Measurements from ENCODE around the gene LYZL2.
"Not testable (repeated sequence)": the region's sequence is repeated elsewhere in the genome, so short reads cannot be mapped to it uniquely, and the experiment has no call there.

LYZL2 gene

GRCh38 chr10:30630571-30630970 is 1.0 kb upstream of the LYZL2 start:
- no peaks in the 10 kb centered on the region for H3K36me3 ChIP-seq (ENCODE audit: control insufficient read depth, insufficient read depth, low read length)
- no peak overlapping the region for H3K4me3 ChIP-seq (ENCODE audit: low read depth, low read length)
- no peaks in the 10 kb centered on the region for H3K4me1 ChIP-seq (ENCODE audit: control insufficient read depth, insufficient read depth, low read length)
- no peaks in the 10 kb centered on the region for H3K9me3 ChIP-seq (ENCODE audit: control insufficient read depth, insufficient read depth, low read length)
- no peaks in the 10 kb centered on the region for H3K27me3 ChIP-seq (ENCODE audit: control insufficient read depth, insufficient read depth, low read length)
- H3K9ac ChIP-seq (ENCODE audit: low read depth, low read length) = no peak overlapping the region

GRCh38 chr10:30628576-30628975 is 977 bp downstream of the LYZL2 start:
- not testable (repeated sequence) for H3K9ac ChIP-seq (ENCODE audit: low read depth, low read length); H3K36me3 ChIP-seq (ENCODE audit: control insufficient read depth, insufficient read depth, low read length); H3K27me3 ChIP-seq (ENCODE audit: control insufficient read depth, insufficient read depth, low read length); H3K9me3 ChIP-seq (ENCODE audit: control insufficient read depth, insufficient read depth, low read length); H3K4me3 ChIP-seq (ENCODE audit: low read depth, low read length); H3K4me1 ChIP-seq (ENCODE audit: control insufficient read depth, insufficient read depth, low read length)

- H3K27me3 ChIP-seq (ENCODE audit: control insufficient read depth, insufficient read depth, low read length); H3K4me3 ChIP-seq (ENCODE audit: low read depth, low read length); H3K4me1 ChIP-seq (ENCODE audit: control insufficient read depth, insufficient read depth, low read length); H3K36me3 ChIP-seq (ENCODE audit: control insufficient read depth, insufficient read depth, low read length); H3K9me3 ChIP-seq (ENCODE audit: control insufficient read depth, insufficient read depth, low read length); H3K9ac ChIP-seq (ENCODE audit: low read depth, low read length): not testable (repeated sequence)
Measured at GRCh38 chr10:30626837-30627236, 2.7 kb downstream of the LYZL2 start.

- H3K9me3 ChIP-seq (ENCODE audit: control insufficient read depth, insufficient read depth, low read length); H3K27me3 ChIP-seq (ENCODE audit: control insufficient read depth, insufficient read depth, low read length); H3K4me1 ChIP-seq (ENCODE audit: control insufficient read depth, insufficient read depth, low read length); H3K4me3 ChIP-seq (ENCODE audit: low read depth, low read length); H3K36me3 ChIP-seq (ENCODE audit: control insufficient read depth, insufficient read depth, low read length); H3K9ac ChIP-seq (ENCODE audit: low read depth, low read length): not testable (repeated sequence)
Measured at GRCh38 chr10:30626196-30626595, 3.4 kb downstream of the LYZL2 start.

GRCh38 chr10:30625080-30625479 is 4.5 kb downstream of the LYZL2 start:
- no peak overlapping the region for H3K9ac ChIP-seq (ENCODE audit: low read depth, low read length)
- no peaks in the 10 kb centered on the region for H3K36me3 ChIP-seq (ENCODE audit: control insufficient read depth, insufficient read depth, low read length)
- no peak overlapping the region for H3K4me3 ChIP-seq (ENCODE audit: low read depth, low read length)
- no peaks in the 10 kb centered on the region for H3K27me3 ChIP-seq (ENCODE audit: control insufficient read depth, insufficient read depth, low read length)
- H3K9me3 ChIP-seq (ENCODE audit: control insufficient read depth, insufficient read depth, low read length) = no peaks in the 10 kb centered on the region
- no peaks in the 10 kb centered on the region for H3K4me1 ChIP-seq (ENCODE audit: control insufficient read depth, insufficient read depth, low read length)

- no peak overlapping the region for H3K9ac ChIP-seq (ENCODE audit: low read depth, low read length)
- H3K4me1 ChIP-seq (ENCODE audit: control insufficient read depth, insufficient read depth, low read length) = no peaks in the 10 kb centered on the region
Measured at GRCh38 chr10:30619966-30620365, 9.6 kb downstream of the LYZL2 start.

GRCh38 chr10:30617070-30617469 is 12.5 kb downstream of the LYZL2 start:
- H3K36me3 ChIP-seq (ENCODE audit: control insufficient read depth, insufficient read depth, low read length) = no peaks in the 10 kb centered on the region
- H3K4me3 ChIP-seq (ENCODE audit: low read depth, low read length) = no peak overlapping the region
- H3K4me1 ChIP-seq (ENCODE audit: control insufficient read depth, insufficient read depth, low read length) = no peaks in the 10 kb centered on the region
- H3K9me3 ChIP-seq (ENCODE audit: control insufficient read depth, insufficient read depth, low read length) = no peaks in the 10 kb centered on the region
- H3K27me3 ChIP-seq (ENCODE audit: control insufficient read depth, insufficient read depth, low read length) = no peaks in the 10 kb centered on the region
- H3K9ac ChIP-seq (ENCODE audit: low read depth, low read length) = no peak overlapping the region

More at GRCh38 chr10:30619966-30620365, 9.6 kb downstream of the LYZL2 start:
- H3K4me3 ChIP-seq (ENCODE audit: low read depth, low read length) = no peak overlapping the region
- H3K36me3 ChIP-seq (ENCODE audit: control insufficient read depth, insufficient read depth, low read length) = no peaks in the 10 kb centered on the region
- H3K27me3 ChIP-seq (ENCODE audit: control insufficient read depth, insufficient read depth, low read length) = no peaks in the 10 kb centered on the region
- H3K9me3 ChIP-seq (ENCODE audit: control insufficient read depth, insufficient read depth, low read length) = no peaks in the 10 kb centered on the region

- H3K27me3 ChIP-seq (ENCODE audit: control insufficient read depth, insufficient read depth, low read length); H3K9me3 ChIP-seq (ENCODE audit: control insufficient read depth, insufficient read depth, low read length); H3K36me3 ChIP-seq (ENCODE audit: control insufficient read depth, insufficient read depth, low read length); H3K4me3 ChIP-seq (ENCODE audit: low read depth, low read length); H3K4me1 ChIP-seq (ENCODE audit: control insufficient read depth, insufficient read depth, low read length); H3K9ac ChIP-seq (ENCODE audit: low read depth, low read length): not testable (repeated sequence)
Measured at GRCh38 chr10:30611041-30611440, 18.5 kb downstream of the LYZL2 start.

GRCh38 chr10:30607814-30608213 is 21.7 kb downstream of the LYZL2 start:
- no peak overlapping the region for H3K9ac ChIP-seq (ENCODE audit: low read depth, low read length)
- H3K4me3 ChIP-seq (ENCODE audit: low read depth, low read length) = no peak overlapping the region
- H3K36me3 ChIP-seq (ENCODE audit: control insufficient read depth, insufficient read depth, low read length) = no peaks in the 10 kb centered on the region
- H3K9me3 ChIP-seq (ENCODE audit: control insufficient read depth, insufficient read depth, low read length) = no peaks in the 10 kb centered on the region
- no peaks in the 10 kb centered on the region for H3K27me3 ChIP-seq (ENCODE audit: control insufficient read depth, insufficient read depth, low read length)
- no peaks in the 10 kb centered on the region for H3K4me1 ChIP-seq (ENCODE audit: control insufficient read depth, insufficient read depth, low read length)

GRCh38 chr10:30606313-30606712 is 23.2 kb downstream of the LYZL2 start:
- Histone ChIP-seq H3K36me3 (ENCODE audit: control insufficient read depth, insufficient read depth, low read length) (no peaks in the 10 kb centered on the region), H3K9ac (ENCODE audit: low read depth, low read length) (no peak overlapping the region), H3K27me3 (ENCODE audit: control insufficient read depth, insufficient read depth, low read length) (no peaks in the 10 kb centered on the region), H3K4me1 (ENCODE audit: control insufficient read depth, insufficient read depth, low read length) (no peaks in the 10 kb centered on the region), H3K9me3 (ENCODE audit: control insufficient read depth, insufficient read depth, low read length) (no peaks in the 10 kb centered on the region), H3K4me3 (ENCODE audit: low read depth, low read length) (no peak overlapping the region)

- not testable (repeated sequence) for H3K27me3 ChIP-seq (ENCODE audit: control insufficient read depth, insufficient read depth, low read length); H3K4me1 ChIP-seq (ENCODE audit: control insufficient read depth, insufficient read depth, low read length); H3K9me3 ChIP-seq (ENCODE audit: control insufficient read depth, insufficient read depth, low read length); H3K36me3 ChIP-seq (ENCODE audit: control insufficient read depth, insufficient read depth, low read length); H3K9ac ChIP-seq (ENCODE audit: low read depth, low read length); H3K4me3 ChIP-seq (ENCODE audit: low read depth, low read length)
Measured at GRCh38 chr10:30605341-30606121, 24.0 kb downstream of the LYZL2 start.

GRCh38 chr10:30603589-30603988 is 26.0 kb downstream of the LYZL2 start:
- Histone ChIP-seq H3K27me3 (ENCODE audit: control insufficient read depth, insufficient read depth, low read length) (peaks cover 17% of the 10 kb centered on the region), H3K9ac (ENCODE audit: low read depth, low read length) (no peak overlapping the region), H3K36me3 (ENCODE audit: control insufficient read depth, insufficient read depth, low read length) (no peaks in the 10 kb centered on the region), H3K4me3 (ENCODE audit: low read depth, low read length) (no peak overlapping the region), H3K4me1 (ENCODE audit: control insufficient read depth, insufficient read depth, low read length) (peaks cover under 1% of the 10 kb centered on the region), H3K9me3 (ENCODE audit: control insufficient read depth, insufficient read depth, low read length) (no peaks in the 10 kb centered on the region)
